ENCODE results near the gene LIPC. TPM values are rescaled to one million over a fixed set of nuclear protein-coding genes. Genes with fewer than 3 reads are reported as not detected.

The LIPC gene
- total and polyA plus RNA-seq, 7 experiments from 2014 or later, result 0.46 to 5.1 (median 0.77) TPM

GRCh38 chr15:58503139-58504027 is 71.6 kb downstream of the LIPC start:
- DNase-seq (no peak), ATAC-seq (no peak)
- Histone ChIP-seq H3K4me3 (ENCODE audit: low read length) (no peak overlapping the region), H3K27ac (ENCODE audit: low read depth, low read length) (no peak overlapping the region), H3K36me3 (ENCODE audit: control insufficient read depth in 2 of 3, insufficient read depth in 3 of 3, low read length in 3 of 3) (no peaks in the 10 kb centered on the region), H3K4me1 (ENCODE audit: control insufficient read depth in 2 of 2, insufficient read depth in 2 of 2, low read length in 2 of 2) (peaks cover 0 to 18% of the 10 kb centered on the region in 2 donors), H3K27me3 (ENCODE audit: control insufficient read depth in 2 of 2, insufficient read depth in 2 of 2, low read length in 2 of 2) (no peaks in the 10 kb centered on the region), H3K9me3 (ENCODE audit: control insufficient read depth in 2 of 3, low read length in 3 of 3) (no peaks in the 10 kb centered on the region)
- CTCF ChIA-PET, result interaction anchor here (0.7 kb wide), 1 partner anchor 60 kb away, joined by 3 read pairs; no protein-coding TSS in a partner anchor
- Mint-ChIP-seq H3K27ac (no peak overlapping the region), H3K36me3 (peaks cover 0 to 42% (median 0%) of the 10 kb centered on the region in 5 donors), H3K9me3 (peaks cover 0 to 8% (median 0%) of the 10 kb centered on the region in 11 donors), H3K27me3 (no peaks in the 10 kb centered on the region), H3K4me3 (no peak overlapping the region), H3K4me1 (peaks cover 27 to 40% (median 31%) of the 10 kb centered on the region in 7 donors)
- intact Hi-C loops (cut with micrococcal nuclease), result no loop called here
- POLR2A ChIA-PET, result no interaction called here

GRCh38 chr15:58504674-58505234 is 73.0 kb downstream of the LIPC start:
- Histone ChIP-seq H3K27ac (ENCODE audit: low read depth, low read length) (no peak overlapping the region), H3K36me3 (ENCODE audit: control insufficient read depth in 2 of 3, insufficient read depth in 3 of 3, low read length in 3 of 3) (no peaks in the 10 kb centered on the region), H3K4me3 (ENCODE audit: low read length) (no peak overlapping the region), H3K4me1 (ENCODE audit: control insufficient read depth in 2 of 2, insufficient read depth in 2 of 2, low read length in 2 of 2) (peaks cover 0 to 18% of the 10 kb centered on the region in 2 donors), H3K27me3 (ENCODE audit: control insufficient read depth in 2 of 2, insufficient read depth in 2 of 2, low read length in 2 of 2) (no peaks in the 10 kb centered on the region), H3K9me3 (ENCODE audit: control insufficient read depth in 2 of 3, low read length in 3 of 3) (no peaks in the 10 kb centered on the region)
- Mint-ChIP-seq H3K27ac (peak overlapping the region in 3 of 9 donors; percentile 56 to 84 (median 81)), H3K4me1 (peaks cover 23 to 40% (median 33%) of the 10 kb centered on the region in 7 donors), H3K27me3 (no peaks in the 10 kb centered on the region), H3K36me3 (peaks cover 0 to 41% (median 0%) of the 10 kb centered on the region in 5 donors), H3K4me3 (peak overlapping the region in 2 of 10 donors; percentile 35 to 45), H3K9me3 (peaks cover 0 to 8% (median 0%) of the 10 kb centered on the region in 11 donors)
- ChIA-PET POLR2A (no interaction called here), CTCF (interaction anchor here (0.6 kb wide), 1 partner anchor 262 kb away, joined by 4 read pairs; no protein-coding TSS in a partner anchor)
- ATAC-seq (no peak), DNase-seq (no peak)
- intact Hi-C loops (cut with micrococcal nuclease), result no loop called here

- ChIA-PET CTCF (no interaction called here), POLR2A (no interaction called here)
- no peak overlapping the region for H3K4me3 ChIP-seq (ENCODE audit: low read length)
- peak overlapping the region; percentile 13 to 88 (median 58) for H3K27ac Mint-ChIP-seq
- no peaks in the 10 kb centered on the region for H3K9me3 ChIP-seq (ENCODE audit: control insufficient read depth in 2 of 3, low read length in 3 of 3)
- peak overlapping the region in 7 of 10 donors; percentile 9 to 72 (median 50) for H3K4me3 Mint-ChIP-seq
- H3K27ac ChIP-seq (ENCODE audit: low read depth, low read length), result no peak overlapping the region
- ATAC-seq, result no peak
- H3K36me3 ChIP-seq (ENCODE audit: control insufficient read depth in 2 of 3, insufficient read depth in 3 of 3, low read length in 3 of 3), result no peaks in the 10 kb centered on the region
- DNase-seq, result no peak
- peaks cover 0 to 38% (median 0%) of the 10 kb centered on the region in 5 donors for H3K36me3 Mint-ChIP-seq
- no peaks in the 10 kb centered on the region for H3K27me3 ChIP-seq (ENCODE audit: control insufficient read depth in 2 of 2, insufficient read depth in 2 of 2, low read length in 2 of 2)
- peaks cover 0 to 8% (median 0%) of the 10 kb centered on the region in 11 donors for H3K9me3 Mint-ChIP-seq
- intact Hi-C loops (cut with micrococcal nuclease), result no loop called here
- peaks cover 0 to 18% of the 10 kb centered on the region in 2 donors for H3K4me1 ChIP-seq (ENCODE audit: control insufficient read depth in 2 of 2, insufficient read depth in 2 of 2, low read length in 2 of 2)
- H3K4me1 Mint-ChIP-seq, result peaks cover 22 to 40% (median 30%) of the 10 kb centered on the region in 7 donors
- no peaks in the 10 kb centered on the region for H3K27me3 Mint-ChIP-seq
Measured at GRCh38 chr15:58505581-58505980, 73.8 kb downstream of the LIPC start.

- Histone ChIP-seq H3K4me1 (ENCODE audit: control insufficient read depth in 2 of 2, insufficient read depth in 2 of 2, low read length in 2 of 2) (peaks cover 0 to 18% of the 10 kb centered on the region in 2 donors), H3K9me3 (ENCODE audit: control insufficient read depth in 2 of 3, low read length in 3 of 3) (no peaks in the 10 kb centered on the region), H3K4me3 (ENCODE audit: low read length) (no peak overlapping the region), H3K27me3 (ENCODE audit: control insufficient read depth in 2 of 2, insufficient read depth in 2 of 2, low read length in 2 of 2) (no peaks in the 10 kb centered on the region), H3K27ac (ENCODE audit: low read depth, low read length) (no peak overlapping the region), H3K36me3 (ENCODE audit: control insufficient read depth in 2 of 3, insufficient read depth in 3 of 3, low read length in 3 of 3) (no peaks in the 10 kb centered on the region)
- peak overlapping the region; percentile 5 to 89 (median 76) for H3K27ac Mint-ChIP-seq
- intact Hi-C loops (cut with micrococcal nuclease), result no loop called here
- peaks cover 0 to 34% (median 0%) of the 10 kb centered on the region in 5 donors for H3K36me3 Mint-ChIP-seq
- peak overlapping the region; percentile 45 to 76 (median 62) for H3K4me3 Mint-ChIP-seq
- peak; percentile 44 for ATAC-seq
- DNase-seq, result peak in 3 of 9 donors; percentile 11 to 22 (median 15)
- ChIA-PET POLR2A (no interaction called here), CTCF (no interaction called here)
- H3K4me1 Mint-ChIP-seq, result peaks cover 22 to 37% (median 30%) of the 10 kb centered on the region in 7 donors
- no peaks in the 10 kb centered on the region for H3K27me3 Mint-ChIP-seq
- H3K9me3 Mint-ChIP-seq, result peaks cover 0 to 8% (median 0%) of the 10 kb centered on the region in 11 donors
Measured at GRCh38 chr15:58506064-58506490, 74.3 kb downstream of the LIPC start.

GRCh38 chr15:58506783-58507668 is 75.2 kb downstream of the LIPC start:
- H3K4me3 ChIP-seq (ENCODE audit: low read length), result no peak overlapping the region
- H3K9me3 ChIP-seq (ENCODE audit: control insufficient read depth in 2 of 3, low read length in 3 of 3), result no peaks in the 10 kb centered on the region
- ChIA-PET CTCF (no interaction called here), POLR2A (interaction anchor here (1.1 kb wide), 1 partner anchor 9 kb away, joined by 3 read pairs; no protein-coding TSS in a partner anchor)
- peak overlapping the region in 8 of 9 donors; percentile 35 to 89 (median 79) for H3K27ac Mint-ChIP-seq
- DNase-seq, result no peak
- H3K4me3 Mint-ChIP-seq, result peak overlapping the region in 6 of 10 donors; percentile 39 to 76 (median 59)
- no peaks in the 10 kb centered on the region for H3K27me3 Mint-ChIP-seq
- H3K9me3 Mint-ChIP-seq, result peaks cover 0 to 8% (median 0%) of the 10 kb centered on the region in 11 donors
- H3K36me3 Mint-ChIP-seq, result peaks cover 0 to 30% (median 0%) of the 10 kb centered on the region in 5 donors
- no peak overlapping the region for H3K27ac ChIP-seq (ENCODE audit: low read depth, low read length)
- no peaks in the 10 kb centered on the region for H3K27me3 ChIP-seq (ENCODE audit: control insufficient read depth in 2 of 2, insufficient read depth in 2 of 2, low read length in 2 of 2)
- no peaks in the 10 kb centered on the region for H3K36me3 ChIP-seq (ENCODE audit: control insufficient read depth in 2 of 3, insufficient read depth in 3 of 3, low read length in 3 of 3)
- peaks cover 0 to 18% of the 10 kb centered on the region in 2 donors for H3K4me1 ChIP-seq (ENCODE audit: control insufficient read depth in 2 of 2, insufficient read depth in 2 of 2, low read length in 2 of 2)
- ATAC-seq, result peak; percentile 59
- intact Hi-C loops (cut with micrococcal nuclease), result no loop called here
- H3K4me1 Mint-ChIP-seq, result peaks cover 19 to 37% (median 30%) of the 10 kb centered on the region in 7 donors

GRCh38 chr15:58509556-58509955 is 77.8 kb downstream of the LIPC start:
- intact Hi-C loops (cut with micrococcal nuclease), result no loop called here
- H3K36me3 ChIP-seq (ENCODE audit: control insufficient read depth in 2 of 3, insufficient read depth in 3 of 3, low read length in 3 of 3), result no peaks in the 10 kb centered on the region
- no peak for ATAC-seq
- Mint-ChIP-seq H3K27ac (no peak overlapping the region), H3K4me3 (no peak overlapping the region), H3K4me1 (peaks cover 16 to 46% (median 34%) of the 10 kb centered on the region in 7 donors), H3K36me3 (peaks cover 0 to 30% (median 0%) of the 10 kb centered on the region in 5 donors), H3K9me3 (peaks cover 0 to 8% (median 0%) of the 10 kb centered on the region in 11 donors), H3K27me3 (no peaks in the 10 kb centered on the region)
- no peak for DNase-seq
- no peaks in the 10 kb centered on the region for H3K9me3 ChIP-seq (ENCODE audit: control insufficient read depth in 2 of 3, low read length in 3 of 3)
- no peaks in the 10 kb centered on the region for H3K27me3 ChIP-seq (ENCODE audit: control insufficient read depth in 2 of 2, insufficient read depth in 2 of 2, low read length in 2 of 2)
- peaks cover 0 to 24% of the 10 kb centered on the region in 2 donors for H3K4me1 ChIP-seq (ENCODE audit: control insufficient read depth in 2 of 2, insufficient read depth in 2 of 2, low read length in 2 of 2)
- ChIA-PET POLR2A (no interaction called here), CTCF (no interaction called here)
- no peak overlapping the region for H3K4me3 ChIP-seq (ENCODE audit: low read length)
- no peak overlapping the region for H3K27ac ChIP-seq (ENCODE audit: low read depth, low read length)

Data from naive thymus-derived CD4-positive, alpha-beta T cell (primary cell).